SK-N-SH (cell line): Measurements from ENCODE around the gene TAC1. TPM values are rescaled to one million over a fixed set of nuclear protein-coding genes. Genes with fewer than 3 reads are reported as not detected.

Experiments used
- CTCF ChIA-PET: fragments of 300-600, 350-600 bp; formaldehyde crosslinking; extraction: SDS; loops from one replicate; lab custom pipeline; 2021; lab: Yijun Ruan, JAX
- POLR2A ChIA-PET: fragments of 350-600 bp; sonication (Branson Sonifier 250); formaldehyde crosslinking; extraction: SDS; loops from one replicate; lab custom pipeline; 2020; ENCODE audit warnings: antibody characterized with exemption, inconsistent platforms; lab: Yijun Ruan, JAX
- DNase-seq: peaks from one replicate; pipeline ENCODE4 v3.0.0; 2012
- H2AFZ ChIP-seq: fragments of 200-600 bp; sonication (generic); 2 replicates; pipeline ENCODE4 v1.8.1; 2016; ENCODE audit warnings: antibody characterized with exemption, mild to moderate bottlenecking, low read depth
- H3F3A ChIP-seq: fragments of 200-600 bp; sonication (generic); replicated peaks from 2 replicates; pipeline ENCODE3; 2016; ENCODE audit warnings: antibody characterized with exemption, mild to moderate bottlenecking; ENCODE audit not compliant: insufficient read depth
- H3K27ac ChIP-seq, 2 experiments: fragments of 200-500 bp in 1 of 2; fragments of 200-600 bp in 1 of 2; sonication (Bioruptor generic) in 1 of 2; sonication (generic), shearing (Covaris generic) in 1 of 2; 2 replicates each; pipeline versions ENCODE4 v1.5.1 to v1.6.1; 2014 to 2016; ENCODE audit warnings: low read depth in 2 of 2, inconsistent platforms in 1 of 2, low read length in 1 of 2, mild to moderate bottlenecking in 1 of 2, mixed read lengths in 1 of 2
- H3K27me3 ChIP-seq: fragments of 200-600 bp; sonication (generic), shearing (Covaris generic); 2 replicates; pipeline ENCODE4 v1.6.1; 2016; ENCODE audit warnings: mixed run types; ENCODE audit not compliant: insufficient read depth
- H3K36me3 ChIP-seq, 2 experiments: fragments of 200-500 bp in 1 of 2; fragments of 200-600 bp in 1 of 2; sonication (Bioruptor generic) in 1 of 2; sonication (generic) in 1 of 2; replicated peaks in 1 of 2; 2 replicates each; pipeline versions ENCODE3 to v1.5.1; 2014 to 2016; ENCODE audit warnings: low read length in 1 of 2, mild to moderate bottlenecking in 1 of 2; ENCODE audit not compliant: insufficient read depth in 2 of 2, control insufficient read depth in 1 of 2
- H3K4me1 ChIP-seq, 2 experiments: fragments of 200-500 bp in 1 of 2; fragments of 200-600 bp in 1 of 2; sonication (Bioruptor generic) in 1 of 2; sonication (generic), shearing (Covaris generic) in 1 of 2; 2 replicates each; pipeline versions ENCODE4 v1.5.1 to v1.6.1; 2014 to 2016; ENCODE audit warnings: low read depth in 1 of 2, low read length in 1 of 2, mixed run types in 1 of 2; ENCODE audit not compliant: insufficient read depth in 2 of 2, control insufficient read depth in 1 of 2
- H3K4me2 ChIP-seq: fragments of 200-600 bp; sonication (generic), shearing (Covaris generic); 2 replicates; pipeline ENCODE4 v1.6.1; 2017; ENCODE audit warnings: mixed run types
- H3K4me3 ChIP-seq, 2 experiments: fragments of 200-500 bp in 1 of 2; fragments of 200-600 bp in 1 of 2; sonication (Bioruptor generic) in 1 of 2; sonication (generic), shearing (Covaris generic) in 1 of 2; 2 replicates each; pipeline versions ENCODE4 v1.5.1 to v1.8.1; 2014 to 2016; ENCODE audit warnings: low read depth in 2 of 2, inconsistent platforms in 1 of 2, low read length in 1 of 2, mild to moderate bottlenecking in 1 of 2, mixed read lengths in 1 of 2, moderate library complexity in 1 of 2
- H3K79me2 ChIP-seq: fragments of 200-600 bp; sonication (generic); 2 replicates; pipeline ENCODE4 v1.8.1; 2017; ENCODE audit warnings: mild to moderate bottlenecking; ENCODE audit not compliant: insufficient read depth
- H3K9ac ChIP-seq: fragments of 200-600 bp; sonication (generic); 2 replicates; pipeline ENCODE4 v1.6.1; 2017; ENCODE audit warnings: mixed run types
- H3K9me2 ChIP-seq: fragments of 200-600 bp; sonication (generic); 2 replicates; pipeline ENCODE4 v1.6.1; 2017; ENCODE audit warnings: mixed run types
- H3K9me3 ChIP-seq: fragments of 200-600 bp; sonication (generic); 2 replicates; pipeline ENCODE4 v1.6.1; 2017; ENCODE audit warnings: mixed run types, mild to moderate bottlenecking, moderate library complexity
- H4K20me1 ChIP-seq: fragments of 200-600 bp; sonication (generic); 2 replicates; pipeline ENCODE4 v1.6.1; 2017; ENCODE audit warnings: mild to moderate bottlenecking, mixed run types; ENCODE audit not compliant: insufficient read depth
- CHD2 ChIP-seq: fragments of 150-350 bp; IDR thresholded peaks from 2 replicates; pipeline ENCODE4 v1.6.1; 2018; ENCODE audit warnings: low read length; ENCODE audit not compliant: partially characterized antibody
- ELF1 ChIP-seq: IDR thresholded peaks from 2 replicates; pipeline ENCODE4 v1.4.0; 2012
- EZH2phosphoT487 ChIP-seq: fragments of 200-600 bp; sonication (generic); IDR thresholded peaks from 2 replicates; pipeline ENCODE4 v1.6.1; 2017; ENCODE audit warnings: low read depth, mixed run types, mild to moderate bottlenecking, antibody characterized with exemption, moderate library complexity, borderline replicate concordance
- FOSL2 ChIP-seq: IDR thresholded peaks from 2 replicates; pipeline ENCODE4 v1.4.0; 2012; ENCODE audit warnings: low read depth, mild to moderate bottlenecking, moderate library complexity, borderline replicate concordance
- FOXM1 ChIP-seq: IDR thresholded peaks from 2 replicates; pipeline ENCODE4 v1.4.0; 2012; ENCODE audit warnings: low read depth, mild to moderate bottlenecking
- GABPA ChIP-seq: IDR thresholded peaks from 2 replicates; pipeline ENCODE4 v1.4.0; 2012; ENCODE audit warnings: low read depth, mild to moderate bottlenecking
- MEF2A ChIP-seq: IDR thresholded peaks from 2 replicates; pipeline ENCODE4 v1.4.0; 2012; ENCODE audit warnings: low read depth, borderline replicate concordance
- MXI1 ChIP-seq: IDR thresholded peaks from 2 replicates; pipeline ENCODE4 v1.6.1; 2012; ENCODE audit warnings: mild to moderate bottlenecking, low read depth, low read length, improper control_type of control experiment
- NFIC ChIP-seq: IDR thresholded peaks from 2 replicates; pipeline ENCODE4 v1.4.0; 2012; ENCODE audit warnings: borderline replicate concordance
- POLR2AphosphoS5 ChIP-seq: IDR thresholded peaks from 2 replicates; pipeline ENCODE4 v1.6.1; 2012; ENCODE audit warnings: low read depth, low read length
- RAD21 ChIP-seq: IDR thresholded peaks from 2 replicates; pipeline ENCODE4 v1.6.1; 2012; ENCODE audit warnings: mild to moderate bottlenecking, low read length
- RXRA ChIP-seq: IDR thresholded peaks from 2 replicates; pipeline ENCODE4 v1.4.0; 2012; ENCODE audit warnings: low read depth, mild to moderate bottlenecking, borderline replicate concordance
- TAF1 ChIP-seq: IDR thresholded peaks from 2 replicates; pipeline ENCODE4 v1.6.1; 2012; ENCODE audit warnings: low read depth, mild to moderate bottlenecking, low read length, moderate library complexity, borderline replicate concordance
- TEAD4 ChIP-seq: IDR thresholded peaks from 2 replicates; pipeline ENCODE4 v1.4.0; 2012; ENCODE audit warnings: mild to moderate bottlenecking, borderline replicate concordance; ENCODE audit not compliant: insufficient read depth
- WGBS: methylation state at CpG from one replicate; pipeline ENCODE4 v1.1.6; 2017; ENCODE audit warnings: low lambda C conversion rate; 5-methylcytosine and 5-hydroxymethylcytosine counted together
- polyA plus RNA-seq, 3 experiments: library from polyadenylated mRNA; depleted of rRNA; stranded (reverse); fragments of >200 nt; gene quantifications; 2 replicates each; pipeline ENCODE4 v1.2.3, GENCODE V29; 2012
- TF ChIP-seq, protein P1 (sequence below): fragments of 150-350 bp; IDR thresholded peaks from 2 replicates; pipeline ENCODE4 v1.6.1; 2016; ENCODE audit warnings: mild to moderate bottlenecking, low read depth, low read length
- TF ChIP-seq, protein P2 (sequence below): IDR thresholded peaks from 2 replicates; pipeline ENCODE4 v1.4.0; 2012; ENCODE audit warnings: low read depth
- TF ChIP-seq, protein P3 (sequence below): IDR thresholded peaks from 2 replicates; pipeline ENCODE4 v1.4.0; 2012; ENCODE audit warnings: low read depth, borderline replicate concordance

Gene TAC1
- polyA plus RNA-seq, 1 of the 3 experiments (the other 2 are of a cell fraction), result not detected

DNA sequence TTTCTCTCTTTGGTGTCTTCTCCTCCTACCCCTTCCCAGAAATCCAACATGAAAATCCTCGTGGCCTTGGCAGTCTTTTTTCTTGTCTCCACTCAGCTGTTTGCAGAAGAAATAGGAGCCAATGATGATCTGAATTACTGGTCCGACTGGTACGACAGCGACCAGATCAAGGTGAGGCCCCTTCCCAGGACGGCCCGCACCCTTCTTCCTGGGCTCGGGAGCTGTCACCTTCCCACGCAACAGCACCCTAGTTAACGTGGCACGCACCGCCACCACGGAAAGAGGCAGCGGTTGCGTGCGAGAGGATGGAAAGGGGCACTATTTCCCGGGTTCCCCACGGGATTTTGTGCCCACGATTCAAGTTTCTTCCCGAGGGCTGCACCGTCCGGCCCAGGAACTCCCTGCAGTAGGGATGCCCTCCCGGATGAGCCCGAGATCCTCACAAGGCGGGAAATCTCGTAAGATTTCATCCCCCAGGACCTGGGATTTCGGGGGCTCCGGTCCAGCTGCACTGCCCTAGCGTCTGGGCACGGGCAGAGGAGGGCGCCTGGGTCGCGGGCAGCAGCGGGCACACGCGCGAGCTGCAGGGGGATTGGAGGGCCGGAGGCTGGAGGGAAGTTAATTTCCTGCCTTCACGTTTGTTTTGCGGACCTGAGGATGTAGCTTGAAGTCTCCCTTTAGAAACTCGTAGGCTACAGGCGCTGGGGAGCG, 834 bp downstream of the TAC1 start:
- H3K27me3 ChIP-seq, result peaks cover 61% of the 10 kb centered on the region
- ChIA-PET CTCF (no interaction called here), POLR2A (no interaction called here)
- H3K9me3 ChIP-seq, result no peaks in the 10 kb centered on the region; the same call in 1 of the 2 replicates
- H3K27ac ChIP-seq, result no peak overlapping the region
- no peak overlapping the region for H3K4me3 ChIP-seq
- 7% methylated on average over 40 of the region's 42 CpGs for WGBS
- H3K4me1 ChIP-seq, result peaks cover 0 to 4% of the 10 kb centered on the region in 2 experiments; a peak in 1 of 4 replicates
- no peaks in the 10 kb centered on the region for H3F3A ChIP-seq
- no peak overlapping the region for H2AFZ ChIP-seq
- H3K9me2 ChIP-seq, result no peaks in the 10 kb centered on the region
- no peak for TF ChIP-seq GABPA
- TF ChIP-seq MEF2A, result no peak
- TF ChIP-seq, protein P1, sequence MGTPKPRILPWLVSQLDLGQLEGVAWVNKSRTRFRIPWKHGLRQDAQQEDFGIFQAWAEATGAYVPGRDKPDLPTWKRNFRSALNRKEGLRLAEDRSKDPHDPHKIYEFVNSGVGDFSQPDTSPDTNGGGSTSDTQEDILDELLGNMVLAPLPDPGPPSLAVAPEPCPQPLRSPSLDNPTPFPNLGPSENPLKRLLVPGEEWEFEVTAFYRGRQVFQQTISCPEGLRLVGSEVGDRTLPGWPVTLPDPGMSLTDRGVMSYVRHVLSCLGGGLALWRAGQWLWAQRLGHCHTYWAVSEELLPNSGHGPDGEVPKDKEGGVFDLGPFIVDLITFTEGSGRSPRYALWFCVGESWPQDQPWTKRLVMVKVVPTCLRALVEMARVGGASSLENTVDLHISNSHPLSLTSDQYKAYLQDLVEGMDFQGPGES, result no peak
- TF ChIP-seq POLR2AphosphoS5, result no peak
- no peak for TF ChIP-seq MXI1
- TF ChIP-seq NFIC, result no peak
- TF ChIP-seq FOXM1, result no peak
- TF ChIP-seq, protein P2, sequence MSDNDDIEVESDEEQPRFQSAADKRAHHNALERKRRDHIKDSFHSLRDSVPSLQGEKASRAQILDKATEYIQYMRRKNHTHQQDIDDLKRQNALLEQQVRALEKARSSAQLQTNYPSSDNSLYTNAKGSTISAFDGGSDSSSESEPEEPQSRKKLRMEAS, result no peak
- TF ChIP-seq EZH2phosphoT487, result no peak
- no peak for TF ChIP-seq ELF1
- no peak for TF ChIP-seq RAD21
- TF ChIP-seq TAF1, result no peak
- TF ChIP-seq TEAD4, result no peak
- no peak for TF ChIP-seq RXRA
- TF ChIP-seq CHD2, result no peak
- TF ChIP-seq, protein P3, sequence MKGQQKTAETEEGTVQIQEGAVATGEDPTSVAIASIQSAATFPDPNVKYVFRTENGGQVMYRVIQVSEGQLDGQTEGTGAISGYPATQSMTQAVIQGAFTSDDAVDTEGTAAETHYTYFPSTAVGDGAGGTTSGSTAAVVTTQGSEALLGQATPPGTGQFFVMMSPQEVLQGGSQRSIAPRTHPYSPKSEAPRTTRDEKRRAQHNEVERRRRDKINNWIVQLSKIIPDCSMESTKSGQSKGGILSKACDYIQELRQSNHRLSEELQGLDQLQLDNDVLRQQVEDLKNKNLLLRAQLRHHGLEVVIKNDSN, result no peak
- TF ChIP-seq FOSL2, result no peak
- H3K79me2 ChIP-seq, result no peaks in the 10 kb centered on the region
- H3K4me2 ChIP-seq, result peak overlapping the region; percentile 53
- H3K36me3 ChIP-seq, result no peaks in the 10 kb centered on the region
- no peaks in the 10 kb centered on the region for H4K20me1 ChIP-seq
- H3K9ac ChIP-seq, result no peak overlapping the region
- peak; percentile 47 for DNase-seq
